Thoracic aorta (tissue), 2 donors: ENCODE measurements around the gene RNF212B. TPM values are rescaled to one million over a fixed set of nuclear protein-coding genes. Genes with fewer than 3 reads are reported as not detected.
"Not testable (repeated sequence)": the region's sequence is repeated elsewhere in the genome, so short reads cannot be mapped to it uniquely, and the experiment has no call there.

Source experiments
- ATAC-seq: fragments of 150-250 bp; one replicate; pipeline ENCODE4 v1.8.0; 2017; ENCODE audit warnings: low read depth; ENCODE audit not compliant: insufficient number of reproducible peaks, low FRiP score
- DNase-seq: peaks from one replicate; pipeline ENCODE4 v3.0.0-alpha.2; 2020; ENCODE audit warnings: low spot score
- H3K27ac ChIP-seq, 2 donors: fragments of 200-600 bp; sonication (generic); 1 replicate in 1 of 2; 2 replicates in 1 of 2; pipeline ENCODE4 v1.5.1; 2016; ENCODE audit warnings: mild to moderate bottlenecking in 2 of 2, moderate library complexity in 2 of 2
- H3K27me3 ChIP-seq: fragments of 200-600 bp; sonication (generic); replicated peaks from 2 replicates; pipeline ENCODE4 v1.6.0; 2016; ENCODE audit warnings: mild to moderate bottlenecking; ENCODE audit not compliant: insufficient read depth
- H3K36me3 ChIP-seq: fragments of 200-600 bp; sonication (generic); one replicate; pipeline ENCODE4 v1.5.1; 2016
- H3K4me1 ChIP-seq, 2 donors: fragments of 200-600 bp; sonication (generic); 1 replicate in 1 of 2; 2 replicates in 1 of 2; pipeline versions ENCODE4 v1.5.1 to v1.6.0; 2016; ENCODE audit warnings: low read depth in 2 of 2, mild to moderate bottlenecking in 1 of 2; ENCODE audit not compliant: control insufficient read depth in 1 of 2
- H3K4me3 ChIP-seq: fragments of 200-600 bp; sonication (generic); 2 replicates; pipeline ENCODE4 v1.5.1; 2016; ENCODE audit warnings: mild to moderate bottlenecking
- H3K9me3 ChIP-seq: fragments of 200-600 bp; sonication (generic); 2 replicates; pipeline ENCODE4 v1.5.1; 2016
- CTCF ChIP-seq: fragments of 200-600 bp; sonication (generic); IDR thresholded peaks from one replicate; pipeline ENCODE4 v1.5.1; 2019; ENCODE audit warnings: antibody characterized with exemption
- total RNA-seq, 2 donors: library from RNA; depleted of rRNA; stranded (reverse); fragments of >200 nt; gene quantifications; one replicate each; pipeline versions ENCODE4 v1.1.0 to v1.2.3, GENCODE V29; 2016

RNF212B gene
- total RNA-seq, 2 donors from 2014 or later, result not detected

DNA sequence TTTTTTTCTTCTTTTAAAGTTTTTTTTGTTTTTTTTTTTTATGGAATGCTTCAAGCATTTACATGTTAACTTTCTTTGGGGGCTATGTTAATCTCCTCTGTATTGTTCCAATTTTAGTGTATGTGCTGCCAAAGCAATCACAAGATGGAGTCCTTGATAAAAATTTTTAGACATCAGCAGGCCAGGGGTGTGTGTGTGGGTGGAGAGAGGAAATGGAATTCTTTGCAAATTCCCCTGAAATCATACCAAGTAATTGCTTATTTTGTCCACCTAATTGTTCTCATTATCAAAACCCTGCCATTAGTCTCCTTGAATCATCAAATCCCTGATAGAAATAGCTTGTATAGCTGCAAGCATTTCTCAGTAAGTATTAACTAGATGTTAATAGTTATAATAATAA lies 21.7 kb downstream of the RNF212B start:
- no peaks in the 10 kb centered on the region for H3K4me1 ChIP-seq
- ATAC-seq, result no peak
- no peaks in the 10 kb centered on the region for H3K9me3 ChIP-seq
- H3K36me3 ChIP-seq, result no peaks in the 10 kb centered on the region
- no peak overlapping the region for H3K27ac ChIP-seq
- TF ChIP-seq CTCF, result no peak
- DNase-seq, result no peak
- H3K27me3 ChIP-seq, result no peaks in the 10 kb centered on the region
- H3K4me3 ChIP-seq, result no peak overlapping the region

GRCh38 chr14:23260849-23261248 lies 23.1 kb downstream of the RNF212B start:
- not testable (repeated sequence) for H3K36me3 ChIP-seq, ATAC-seq, H3K4me1 ChIP-seq, H3K4me3 ChIP-seq, DNase-seq, H3K27ac ChIP-seq, H3K9me3 ChIP-seq, H3K27me3 ChIP-seq

DNA sequence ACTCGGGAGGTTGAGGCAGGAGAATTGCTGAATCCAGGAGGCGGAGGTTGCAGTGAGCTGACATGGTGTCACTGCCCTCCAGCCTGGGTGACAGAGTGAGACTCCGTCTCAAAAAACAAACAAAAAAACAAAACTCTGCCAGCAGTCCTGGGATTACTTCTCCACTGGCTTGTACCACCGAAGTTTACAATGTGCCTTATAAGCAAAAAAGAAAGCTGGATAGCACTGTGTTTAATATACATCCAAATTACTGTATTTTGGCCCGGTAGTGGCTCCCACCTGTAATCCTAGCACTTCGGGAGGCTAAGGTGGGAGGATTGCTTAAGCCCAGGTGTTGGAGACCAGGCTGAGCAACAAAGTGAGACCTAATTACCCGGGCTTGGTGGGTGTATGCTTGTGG lies 31.5 kb downstream of the RNF212B start:
- H3K27ac ChIP-seq, result no peak overlapping the region
- H3K27me3 ChIP-seq, result no peaks in the 10 kb centered on the region
- H3K9me3 ChIP-seq, result no peaks in the 10 kb centered on the region
- H3K4me3 ChIP-seq, result no peak overlapping the region
- DNase-seq (no peak), ATAC-seq (no peak)
- H3K4me1 ChIP-seq, result no peaks in the 10 kb centered on the region
- H3K36me3 ChIP-seq, result no peaks in the 10 kb centered on the region
- no peak for TF ChIP-seq CTCF

DNA sequence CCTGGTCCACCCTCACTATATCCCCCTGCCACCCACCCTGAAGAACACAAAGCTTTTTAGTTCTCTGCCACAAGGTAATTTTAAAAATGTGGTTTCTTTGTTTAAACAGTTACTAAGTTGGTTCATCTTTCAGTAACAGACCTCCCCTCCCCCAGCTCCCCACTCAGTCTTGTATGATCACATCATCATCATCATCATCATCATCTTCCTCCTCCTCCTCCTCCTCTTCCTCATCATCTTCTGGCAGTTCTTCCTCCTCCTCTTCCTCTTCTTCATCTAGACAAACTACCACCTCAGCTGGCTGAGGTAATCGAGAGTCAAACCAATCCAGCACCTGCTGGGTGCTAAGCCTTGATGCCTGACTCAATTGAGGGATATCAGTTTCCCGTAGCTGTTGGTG lies 37.7 kb downstream of the RNF212B start:
- TF ChIP-seq CTCF, result no peak
- ATAC-seq (no peak), DNase-seq (no peak)
- Histone ChIP-seq H3K9me3 (no peaks in the 10 kb centered on the region), H3K27me3 (no peaks in the 10 kb centered on the region), H3K4me1 (no peaks in the 10 kb centered on the region), H3K4me3 (no peak overlapping the region), H3K27ac (no peak overlapping the region), H3K36me3 (peaks cover 7% of the 10 kb centered on the region)

DNA sequence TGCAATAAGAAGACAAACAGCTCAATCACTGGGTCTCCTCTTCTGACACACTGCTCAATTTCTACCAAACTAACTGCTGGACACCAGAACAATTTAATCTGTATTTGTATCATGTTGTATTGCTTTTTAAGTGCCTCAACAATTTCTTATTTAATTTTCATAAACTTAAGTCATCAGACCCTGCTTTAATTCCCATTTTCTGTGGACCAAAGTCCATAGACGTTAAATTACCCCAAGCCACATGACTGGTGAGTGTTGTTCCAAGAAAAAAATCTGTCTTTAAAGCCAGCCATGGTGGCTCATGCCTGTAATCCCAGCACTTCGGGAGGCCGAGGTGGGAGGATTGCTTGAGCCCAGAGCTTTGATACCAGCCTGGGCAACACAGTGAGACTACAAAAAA lies 39.5 kb downstream of the RNF212B start:
- ATAC-seq (no peak), DNase-seq (no peak)
- no peak for TF ChIP-seq CTCF
- H3K36me3 ChIP-seq, result peaks cover 7% of the 10 kb centered on the region
- no peak overlapping the region for H3K4me3 ChIP-seq
- no peak overlapping the region for H3K27ac ChIP-seq
- H3K9me3 ChIP-seq, result no peaks in the 10 kb centered on the region
- no peaks in the 10 kb centered on the region for H3K27me3 ChIP-seq
- H3K4me1 ChIP-seq, result no peaks in the 10 kb centered on the region

DNA sequence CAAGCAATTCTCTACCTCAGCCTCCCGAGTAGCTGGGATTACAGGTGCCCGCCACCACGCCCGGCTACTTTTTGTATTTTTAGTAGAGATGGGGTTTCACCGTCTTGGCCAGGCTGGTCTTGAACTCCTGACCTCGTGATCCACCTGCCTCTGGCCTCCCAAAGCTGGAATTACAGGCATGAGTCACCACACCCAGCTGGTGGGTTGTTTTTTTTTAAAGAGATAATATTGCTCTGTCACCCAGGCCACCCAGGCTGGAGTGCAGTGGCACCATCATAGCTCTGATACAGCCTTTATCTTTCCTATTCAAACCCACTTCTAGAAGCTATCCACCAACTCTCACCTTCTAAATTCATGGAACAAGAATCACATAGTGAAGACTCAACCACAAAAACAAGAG lies 40.2 kb downstream of the RNF212B start:
- not testable (repeated sequence) for H3K9me3 ChIP-seq, H3K27me3 ChIP-seq, H3K4me1 ChIP-seq, H3K36me3 ChIP-seq, H3K27ac ChIP-seq, H3K4me3 ChIP-seq, DNase-seq, ATAC-seq
